ENCODE data around the gene CAMTA1.

Gene CAMTA1

DNA sequence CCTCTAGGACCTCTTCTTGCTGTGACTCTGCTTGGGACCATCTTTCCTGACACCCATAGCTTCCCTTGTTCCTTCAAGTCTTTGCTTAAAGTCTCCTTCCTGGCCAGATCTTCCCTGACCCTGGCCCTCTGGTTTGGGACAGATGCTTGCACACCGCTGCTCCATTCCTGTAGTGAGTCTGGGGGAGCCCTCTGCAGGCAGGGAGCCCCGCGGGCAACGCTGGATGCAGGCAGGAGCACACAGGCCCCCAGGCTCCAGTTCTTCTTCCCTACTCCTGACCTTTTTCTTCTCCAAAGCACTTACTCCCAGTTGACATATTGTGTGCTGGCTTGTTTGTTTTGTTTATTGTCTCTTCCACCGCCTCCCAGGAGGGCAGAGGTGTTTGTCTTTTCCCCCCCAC lies 413.4 kb downstream of the CAMTA1 start:
- DNase-seq (ENCODE audit: low spot score) = no peak

- DNase-seq (ENCODE audit: low spot score) = no peak
Observed at GRCh38 chr1:7199077-7199779, 414.0 kb downstream of the CAMTA1 start.

DNA sequence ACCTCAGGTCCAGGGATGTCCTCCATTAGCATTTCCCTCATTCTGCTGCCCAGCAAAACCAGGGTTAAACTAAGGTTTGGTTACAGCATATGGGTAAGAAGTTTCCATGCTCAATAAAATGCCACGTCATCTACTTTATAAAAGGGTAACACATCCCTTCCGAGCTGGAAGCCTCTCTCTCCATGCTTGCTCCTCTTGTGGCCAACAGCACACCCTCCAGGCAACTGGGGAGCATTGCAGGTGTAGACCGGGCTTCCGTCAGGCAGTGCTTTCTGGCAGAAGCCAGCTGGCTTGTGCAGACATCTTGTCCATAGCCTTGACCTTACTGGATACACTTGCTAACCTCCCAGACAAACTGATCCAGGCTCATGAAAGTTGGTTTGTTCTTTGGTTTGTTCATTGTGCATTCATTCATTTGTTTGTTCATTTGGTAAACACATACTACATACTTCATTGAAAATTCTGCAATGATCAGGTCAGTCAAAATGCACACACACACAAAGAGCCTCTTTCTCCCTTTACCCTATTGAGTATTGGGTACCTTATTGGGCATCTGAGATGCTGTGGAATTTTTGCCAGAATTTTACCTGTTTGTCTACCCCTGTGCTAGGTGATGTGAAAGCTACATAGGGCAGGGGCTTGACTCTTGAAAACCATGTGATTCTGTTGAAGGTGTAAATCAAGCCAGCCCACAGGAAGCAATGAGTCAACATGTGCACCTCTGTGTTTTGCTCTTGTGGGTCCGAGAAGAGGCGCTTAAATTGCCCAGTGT lies 422.8 kb downstream of the CAMTA1 start:
- DNase-seq (ENCODE audit: low spot score) = peak; percentile 68

DNA sequence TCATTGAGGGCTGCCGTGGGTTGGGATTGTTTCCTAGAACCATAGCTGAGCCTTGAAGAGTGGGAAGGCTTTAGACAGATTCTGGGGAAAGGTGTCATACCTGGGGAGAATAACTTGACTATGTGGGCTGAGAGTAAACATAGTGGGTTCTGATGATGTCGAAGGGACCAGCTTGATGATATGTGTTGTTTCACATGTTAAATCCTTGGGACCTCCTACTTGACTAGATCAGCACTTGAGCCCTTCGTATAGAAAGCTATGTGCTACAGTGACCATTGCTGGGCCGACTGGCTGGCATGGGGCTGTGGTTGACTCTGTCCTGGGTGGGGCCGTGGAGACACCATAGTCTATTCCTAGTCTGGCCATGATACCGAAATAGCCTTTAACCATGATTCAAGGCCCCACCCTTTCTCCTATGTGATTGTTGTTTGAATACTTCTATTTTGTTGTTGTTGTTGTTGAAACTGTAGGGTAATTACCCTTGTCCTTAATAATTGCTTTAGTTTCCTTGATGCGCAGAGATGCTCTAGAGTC lies 423.5 kb downstream of the CAMTA1 start:
- no peak for DNase-seq (ENCODE audit: low spot score)

- DNase-seq (ENCODE audit: low spot score) = no peak
Observed at GRCh38 chr1:7209336-7209735, 424.1 kb downstream of the CAMTA1 start.

- peak; percentile 45 for DNase-seq (ENCODE audit: low spot score)
Observed at GRCh38 chr1:7218210-7218832, 433.1 kb downstream of the CAMTA1 start.

GRCh38 chr1:7219031-7219430 lies 433.8 kb downstream of the CAMTA1 start:
- no peak for DNase-seq (ENCODE audit: low spot score)

DNA sequence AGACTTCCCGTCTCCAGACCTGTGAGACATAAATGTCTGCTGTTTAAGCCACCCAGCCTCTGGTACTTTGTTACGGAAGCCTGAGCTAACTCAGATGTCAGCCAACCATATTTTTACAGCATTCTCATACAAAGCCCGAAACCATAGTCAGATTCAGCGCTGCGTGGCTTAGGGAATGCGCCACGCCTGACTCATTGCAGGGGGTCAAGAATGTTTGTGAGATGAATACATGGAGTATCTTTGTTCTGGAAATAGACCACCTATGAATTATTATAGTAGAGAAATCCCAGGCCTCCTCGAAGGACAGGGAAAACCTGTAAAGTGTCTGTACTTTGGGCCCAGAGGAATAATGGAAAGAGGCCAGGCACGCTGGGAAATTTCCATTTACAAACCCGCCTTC lies 434.8 kb downstream of the CAMTA1 start:
- no peak for DNase-seq (ENCODE audit: low spot score)

- no peak for DNase-seq (ENCODE audit: low spot score)
Observed at GRCh38 chr1:7220712-7221252, 435.5 kb downstream of the CAMTA1 start.

- no peak for DNase-seq (ENCODE audit: low spot score)
Observed at GRCh38 chr1:7221826-7222694, 436.8 kb downstream of the CAMTA1 start.

- DNase-seq (ENCODE audit: low spot score) = no peak
Observed at GRCh38 chr1:7222695-7223015, 437.4 kb downstream of the CAMTA1 start.

GRCh38 chr1:7223334-7224080 lies 438.3 kb downstream of the CAMTA1 start:
- DNase-seq (ENCODE audit: low spot score) = peak; percentile 77

DNA sequence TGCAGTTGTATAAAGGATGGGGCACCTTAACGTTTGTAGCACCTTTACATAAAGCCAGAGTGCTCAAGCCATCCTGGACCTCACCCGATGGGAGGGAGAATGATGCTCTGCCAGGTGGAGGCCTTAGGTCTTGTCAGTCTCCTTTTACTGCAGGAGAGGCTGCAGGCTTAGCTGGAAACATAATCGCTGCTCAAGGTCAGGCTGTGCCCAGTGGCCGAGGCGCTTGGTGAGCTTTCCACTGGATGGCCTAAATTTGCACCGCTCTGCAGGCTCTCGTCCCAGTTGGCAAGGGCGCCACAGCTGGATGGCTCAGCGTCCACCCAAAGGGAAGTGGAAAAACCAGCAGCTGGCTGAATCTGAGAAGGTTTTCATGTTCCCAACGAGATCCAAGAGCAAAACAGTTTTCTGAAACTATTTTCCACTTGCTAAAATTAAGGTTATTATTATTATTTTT lies 438.9 kb downstream of the CAMTA1 start:
- DNase-seq (ENCODE audit: low spot score) = no peak

- DNase-seq (ENCODE audit: low spot score) = no peak
Observed at GRCh38 chr1:7224644-7225043, 439.4 kb downstream of the CAMTA1 start.

GRCh38 chr1:7225711-7226505 lies 440.7 kb downstream of the CAMTA1 start:
- no peak for DNase-seq (ENCODE audit: low spot score)

GRCh38 chr1:7227654-7228053 lies 442.4 kb downstream of the CAMTA1 start:
- DNase-seq (ENCODE audit: low spot score) = no peak

GRCh38 chr1:7228252-7228961 lies 443.2 kb downstream of the CAMTA1 start:
- DNase-seq (ENCODE audit: low spot score) = no peak

DNA sequence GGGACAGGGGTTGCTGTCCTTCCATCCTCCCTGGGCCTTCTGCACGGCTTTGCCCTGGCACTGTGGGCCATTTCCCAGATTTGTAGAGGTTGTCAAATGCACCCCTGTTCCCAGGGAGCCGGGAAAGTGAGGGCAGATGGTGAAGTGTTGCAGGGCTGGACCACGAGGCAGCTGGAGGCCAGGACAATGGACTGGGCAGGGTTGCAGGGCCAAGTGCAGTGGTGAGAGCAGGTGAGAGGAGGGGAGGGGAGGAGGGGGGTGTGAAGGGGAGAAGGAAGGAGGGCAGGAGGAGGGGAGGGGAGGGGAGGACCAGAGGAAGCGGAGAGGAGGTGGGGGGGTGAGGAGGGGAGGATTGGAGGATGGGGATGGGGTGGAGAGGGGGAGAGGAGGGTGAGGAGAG lies 443.9 kb downstream of the CAMTA1 start:
- DNase-seq (ENCODE audit: low spot score) = no peak

All from RKO (cell line).